Endodermal cell (in vitro differentiated cells): ENCODE measurements around the gene HECTD2. TPM values are rescaled to one million over a fixed set of nuclear protein-coding genes. Genes with fewer than 3 reads are reported as not detected.

ENCODE experiments used
- DNase-seq: peaks from one replicate; pipeline ENCODE4 v3.0.0-alpha.2; 2017
- H3K27ac ChIP-seq: 2 replicates; pipeline ENCODE4 v1.5.1; 2013; ENCODE audit warnings: mild to moderate bottlenecking, low read depth, low read length, moderate library complexity
- H3K27me3 ChIP-seq: 2 replicates; pipeline ENCODE4 v1.6.1; 2013; ENCODE audit warnings: mild to moderate bottlenecking, low read length, moderate library complexity; ENCODE audit not compliant: insufficient read depth, control insufficient read depth, poor library complexity, severe bottlenecking
- H3K36me3 ChIP-seq: 2 replicates; pipeline ENCODE4 v1.7.0; 2013; ENCODE audit warnings: mild to moderate bottlenecking, low read length, moderate library complexity; ENCODE audit not compliant: control insufficient read depth, insufficient read depth
- H3K4me1 ChIP-seq: one replicate; pipeline ENCODE4 v1.7.0; 2013; ENCODE audit warnings: low read length; ENCODE audit not compliant: control insufficient read depth, insufficient read depth
- H3K4me3 ChIP-seq: 2 replicates; pipeline ENCODE4 v1.5.1; 2013; ENCODE audit warnings: mild to moderate bottlenecking, low read length, moderate library complexity
- H3K9ac ChIP-seq: 2 replicates; pipeline ENCODE4 v1.6.1; 2013; ENCODE audit warnings: mild to moderate bottlenecking, low read length, moderate library complexity; ENCODE audit not compliant: poor library complexity, severe bottlenecking; ENCODE audit errors: extremely low read depth
- H3K9me3 ChIP-seq: 2 replicates; pipeline ENCODE4 v1.6.1; 2013; ENCODE audit warnings: mild to moderate bottlenecking, low read length, moderate library complexity; ENCODE audit not compliant: control insufficient read depth
- H3K27ac Mint-ChIP-seq: 2 replicates; pipeline ENCODE4 v1.8.0; 2020; ENCODE audit warnings: mixed read lengths
- H3K27me3 Mint-ChIP-seq: 2 replicates; pipeline ENCODE4 v1.8.0; 2021; ENCODE audit warnings: mild to moderate bottlenecking, mixed read lengths; ENCODE audit not compliant: insufficient read depth
- H3K36me3 Mint-ChIP-seq: 2 replicates; pipeline ENCODE4 v1.8.0; 2020; ENCODE audit warnings: low read depth, mixed read lengths
- H3K4me1 Mint-ChIP-seq: 2 replicates; pipeline ENCODE4 v1.8.0; 2020; ENCODE audit warnings: mixed read lengths
- H3K4me3 Mint-ChIP-seq: 2 replicates; pipeline ENCODE4 v1.8.0; 2020; ENCODE audit warnings: mild to moderate bottlenecking, moderate library complexity, mixed read lengths
- H3K9me3 Mint-ChIP-seq: 2 replicates; pipeline ENCODE4 v1.8.0; 2020; ENCODE audit warnings: mild to moderate bottlenecking, mixed read lengths
- CTCF ChIP-seq: fragments of 200-600 bp; sonication (generic); conservative IDR thresholded peaks from 2 replicates; pipeline ENCODE4 v1.5.0; 2021; ENCODE audit warnings: antibody characterized with exemption, mild to moderate bottlenecking
- WGBS, 2 experiments: methylation state at CpG; one replicate each; pipeline versions ENCODE4 v1.1.5 to v1.1.7; 2013; ENCODE audit warnings: missing lambda C conversion rate in 2 of 2, mixed read lengths in 1 of 2; ENCODE audit not compliant: insufficient coverage in 1 of 2, insufficient read length in 1 of 2; 5-methylcytosine and 5-hydroxymethylcytosine counted together
- total RNA-seq, 2 donors: library from RNA; stranded (reverse); fragmentation: NEBNext Ultra II Directional in 1 of 2; extraction: Animal tissue kit (Norgen Biotek cat#: 25700) in 1 of 2; gene quantifications; 2 replicates in 1 of 2; 3 replicates in 1 of 2; pipeline ENCODE4 v1.2.1, GENCODE V29; 2021

Gene HECTD2
- total RNA-seq, 2 donors from 2014 or later, result 8.8 to 13.4 TPM

GRCh38 chr10:91422915-91423314 is 12.8 kb downstream of the HECTD2 start:
- 86 to 89% methylated on average over 1 of the region's 2 CpGs for WGBS, 2 experiments
- no peaks in the 10 kb centered on the region for H3K9me3 ChIP-seq
- Mint-ChIP-seq H3K4me3 (no peak overlapping the region), H3K4me1 (peaks cover 4% of the 10 kb centered on the region), H3K9me3 (peaks cover 6% of the 10 kb centered on the region), H3K27me3 (no peaks in the 10 kb centered on the region), H3K27ac (no peak overlapping the region), H3K36me3 (peaks cover 10% of the 10 kb centered on the region)
- DNase-seq, result no peak
- no peak overlapping the region for H3K4me3 ChIP-seq
- H3K4me1 ChIP-seq, result no peaks in the 10 kb centered on the region
- no peaks in the 10 kb centered on the region for H3K36me3 ChIP-seq
- no peak for TF ChIP-seq CTCF
- H3K27ac ChIP-seq, result no peak overlapping the region
- H3K9ac ChIP-seq, result no peak overlapping the region
- no peaks in the 10 kb centered on the region for H3K27me3 ChIP-seq

- H3K36me3 ChIP-seq, result no peaks in the 10 kb centered on the region
- Mint-ChIP-seq H3K36me3 (peaks cover 10% of the 10 kb centered on the region), H3K27me3 (no peaks in the 10 kb centered on the region), H3K4me1 (peaks cover 6% of the 10 kb centered on the region), H3K9me3 (peaks cover 6% of the 10 kb centered on the region), H3K4me3 (no peak overlapping the region), H3K27ac (no peak overlapping the region)
- no peak overlapping the region for H3K27ac ChIP-seq
- no peak overlapping the region for H3K4me3 ChIP-seq
- H3K27me3 ChIP-seq, result no peaks in the 10 kb centered on the region
- no peak for TF ChIP-seq CTCF
- 93 to 94% methylated on average over 2 of the region's 2 CpGs for WGBS, 2 experiments
- no peak for DNase-seq
- no peaks in the 10 kb centered on the region for H3K4me1 ChIP-seq
- H3K9ac ChIP-seq, result no peak overlapping the region
- H3K9me3 ChIP-seq, result no peaks in the 10 kb centered on the region
These were observed 13.9 kb downstream of the HECTD2 start for GRCh38 chr10:91424016-91424415.

GRCh38 chr10:91432175-91432574 is 22.0 kb downstream of the HECTD2 start:
- no peaks in the 10 kb centered on the region for H3K27me3 Mint-ChIP-seq
- Histone ChIP-seq H3K27me3 (no peaks in the 10 kb centered on the region), H3K4me3 (no peak overlapping the region), H3K9me3 (no peaks in the 10 kb centered on the region), H3K36me3 (no peaks in the 10 kb centered on the region), H3K27ac (no peak overlapping the region), H3K9ac (no peak overlapping the region), H3K4me1 (no peaks in the 10 kb centered on the region)
- H3K36me3 Mint-ChIP-seq, result peaks cover 11% of the 10 kb centered on the region
- no peak overlapping the region for H3K27ac Mint-ChIP-seq
- H3K4me1 Mint-ChIP-seq, result peaks cover 2% of the 10 kb centered on the region
- no peak for TF ChIP-seq CTCF
- H3K9me3 Mint-ChIP-seq, result peaks cover 5% of the 10 kb centered on the region
- H3K4me3 Mint-ChIP-seq, result no peak overlapping the region
- DNase-seq, result no peak
- 81% methylated on average over 2 of the region's 2 CpGs; no CpG with 5 or more reads in 1 of the 2 experiments for WGBS, 2 experiments
